NK-92 treated with Interleukin-12 subunit alpha and Interleukin-12 subunit beta, amount 100 ng/mL, for 24 hours (cell line): Measurements from ENCODE around the gene ADRA1B.

Experiments
- DNase-seq: peaks from one replicate; lab custom pipeline; 2025; lab: John Stamatoyannopoulos, UW

Gene ADRA1B

GRCh38 chr5:159928122-159928909 lies 12.0 kb downstream of the ADRA1B start:
- no peak for DNase-seq

GRCh38 chr5:159929176-159929575 lies 12.9 kb downstream of the ADRA1B start:
- DNase-seq, result no peak

- DNase-seq, result no peak
Observed at GRCh38 chr5:159933531-159934485, 17.5 kb downstream of the ADRA1B start.

- DNase-seq, result no peak
Observed at GRCh38 chr5:159935946-159936345, 19.7 kb downstream of the ADRA1B start.

- DNase-seq, result no peak
Observed at GRCh38 chr5:159936686-159937329, 20.5 kb downstream of the ADRA1B start.

GRCh38 chr5:159937580-159937979 lies 21.3 kb downstream of the ADRA1B start:
- no peak for DNase-seq

- no peak for DNase-seq
Observed at GRCh38 chr5:159943326-159943725, 27.0 kb downstream of the ADRA1B start.

- no peak for DNase-seq
Observed at GRCh38 chr5:159944056-159944600, 27.8 kb downstream of the ADRA1B start.

GRCh38 chr5:159945359-159945758 lies 29.1 kb downstream of the ADRA1B start:
- no peak for DNase-seq

- DNase-seq, result no peak
Observed at GRCh38 chr5:159947708-159948358, 31.6 kb downstream of the ADRA1B start.

GRCh38 chr5:159951387-159951786 lies 35.1 kb downstream of the ADRA1B start:
- no peak for DNase-seq

GRCh38 chr5:159951834-159952233 lies 35.6 kb downstream of the ADRA1B start:
- no peak for DNase-seq

GRCh38 chr5:159953609-159954008 lies 37.3 kb downstream of the ADRA1B start:
- no peak for DNase-seq

- no peak for DNase-seq
Observed at GRCh38 chr5:159955056-159955624, 38.9 kb downstream of the ADRA1B start.

GRCh38 chr5:159956074-159956473 lies 39.8 kb downstream of the ADRA1B start:
- no peak for DNase-seq

- DNase-seq, result no peak
Observed at GRCh38 chr5:159961176-159962160, 45.2 kb downstream of the ADRA1B start.

- DNase-seq, result no peak
Observed at GRCh38 chr5:159962214-159962613, 45.9 kb downstream of the ADRA1B start.

- no peak for DNase-seq
Observed at GRCh38 chr5:159963935-159964334, 47.7 kb downstream of the ADRA1B start.

GRCh38 chr5:159965031-159965837 lies 49.0 kb downstream of the ADRA1B start:
- peak; percentile 6 for DNase-seq
